PC-3 (cell line): ENCODE results near the gene GAS2. TPM values are rescaled to one million over a fixed set of nuclear protein-coding genes. Genes with fewer than 3 reads are reported as not detected.
A peak's percentile ranks its signal among the peaks of the same experiment; 100 is the strongest.

Source experiments
- ATAC-seq: fragments of 200-7000 bp; cut with Tn5 transposase; 2 replicates; pipeline ENCODE4 v1.9.1; 2020; ENCODE audit warnings: mild to moderate bottlenecking, moderate library complexity
- BruUV-seq: library from RNA; stranded (reverse); fragments of 400-500 nt; replicated peaks from 2 replicates; lab custom pipeline; 2021; lab: Mats Ljungman, UMichigan
- CTCF ChIA-PET: fragments of 300-600 bp; sonication (Branson Sonifier 250); formaldehyde crosslinking; loops from one replicate; lab custom pipeline; 2022; ENCODE audit warnings: antibody characterized with exemption; lab: Charles Lee
- POLR2A ChIA-PET: fragments of 300-600 bp; sonication (Branson Sonifier 250); formaldehyde crosslinking; loops from one replicate; lab custom pipeline; 2022; ENCODE audit warnings: antibody characterized with exemption; ENCODE audit not compliant: unreplicated experiment; lab: Charles Lee
- DNase-seq: peaks from one replicate; pipeline ENCODE4 v3.0.0-alpha.2; 2015
- H2AFZ ChIP-seq: fragments of 300-600 bp; sonication (generic); 2 replicates; pipeline ENCODE4 v1.6.0; 2016; ENCODE audit warnings: antibody characterized with exemption, low read length
- H3F3A ChIP-seq: fragments of 300-600 bp; sonication (generic); one replicate; pipeline ENCODE4 v1.6.0; 2017; ENCODE audit warnings: antibody characterized with exemption, low read length, control low read depth, mild to moderate bottlenecking; ENCODE audit not compliant: unreplicated experiment
- H3K27ac ChIP-seq: fragments of 300-600 bp; sonication (generic); 2 replicates; pipeline ENCODE4 v1.5.1; 2016; ENCODE audit warnings: mild to moderate bottlenecking, low read length
- H3K27me3 ChIP-seq: fragments of 300-600 bp; sonication (generic); 2 replicates; pipeline ENCODE4 v1.6.1; 2016; ENCODE audit warnings: low read length, mixed read lengths
- H3K36me3 ChIP-seq: fragments of 300-600 bp; sonication (generic); 2 replicates; pipeline ENCODE4 v1.6.1; 2016; ENCODE audit warnings: low read depth, mixed run types, low read length, mixed read lengths
- H3K4me1 ChIP-seq: fragments of 300-600 bp; sonication (generic); 2 replicates; pipeline ENCODE4 v1.5.1; 2016; ENCODE audit warnings: low read length; ENCODE audit not compliant: insufficient read depth
- H3K4me2 ChIP-seq: fragments of 300-600 bp; sonication (generic); 2 replicates; pipeline ENCODE4 v1.6.0; 2016; ENCODE audit warnings: low read length
- H3K4me3 ChIP-seq: fragments of 300-600 bp; sonication (generic); 2 replicates; pipeline ENCODE4 v1.5.1; 2016; ENCODE audit warnings: mild to moderate bottlenecking, low read length, mixed read lengths
- H3K79me2 ChIP-seq: fragments of 300-600 bp; sonication (generic); 2 replicates; pipeline ENCODE4 v1.6.1; 2017; ENCODE audit warnings: low read length, mixed read lengths
- H3K9ac ChIP-seq: fragments of 300-600 bp; sonication (generic); 2 replicates; pipeline ENCODE4 v1.6.0; 2016; ENCODE audit warnings: mild to moderate bottlenecking, low read length
- H3K9me2 ChIP-seq: fragments of 300-600 bp; sonication (generic); replicated peaks from 2 replicates; pipeline ENCODE4 v1.6.1; 2016; ENCODE audit warnings: mixed run types, low read length, mixed read lengths
- H3K9me3 ChIP-seq: fragments of 300-600 bp; sonication (generic); 2 replicates; pipeline ENCODE4 v1.6.1; 2016; ENCODE audit warnings: low read length, mixed read lengths
- H4K20me1 ChIP-seq: fragments of 300-600 bp; sonication (generic); 2 replicates; pipeline ENCODE4 v1.6.1; 2016; ENCODE audit warnings: low read length, mixed read lengths
- EZH2 ChIP-seq: fragments of 300-600 bp; sonication (generic); IDR thresholded peaks from one replicate; pipeline ENCODE4 v1.6.1; 2017; ENCODE audit warnings: antibody characterized with exemption, mild to moderate bottlenecking, low read length; ENCODE audit not compliant: unreplicated experiment
- EZH2phosphoT487 ChIP-seq: fragments of 300-600 bp; sonication (generic); IDR thresholded peaks from 2 replicates; pipeline ENCODE4 v1.6.1; 2018; ENCODE audit warnings: mild to moderate bottlenecking, antibody characterized with exemption, low read length, borderline replicate concordance
- intact Hi-C: fragments of 100-400 bp; cut with micrococcal nuclease; formaldehyde crosslinking; loops from 2 replicates; pipeline ENCODE4 v1.9.0; 2023
- total RNA-seq: library from RNA; depleted of rRNA; stranded (reverse); fragments of >200 nt; gene quantifications from 2 replicates; pipeline ENCODE4 v1.2.3, GENCODE V29; 2014
- TF ChIP-seq, protein P1 (sequence below): fragments of 300-600 bp; sonication (generic); conservative IDR thresholded peaks from 2 replicates; pipeline ENCODE4 v1.5.1; 2017; ENCODE audit warnings: antibody characterized with exemption, low read depth, mild to moderate bottlenecking, low read length

The GAS2 gene
- total RNA-seq, 1 experiment from 2014 or later: not detected

DNA sequence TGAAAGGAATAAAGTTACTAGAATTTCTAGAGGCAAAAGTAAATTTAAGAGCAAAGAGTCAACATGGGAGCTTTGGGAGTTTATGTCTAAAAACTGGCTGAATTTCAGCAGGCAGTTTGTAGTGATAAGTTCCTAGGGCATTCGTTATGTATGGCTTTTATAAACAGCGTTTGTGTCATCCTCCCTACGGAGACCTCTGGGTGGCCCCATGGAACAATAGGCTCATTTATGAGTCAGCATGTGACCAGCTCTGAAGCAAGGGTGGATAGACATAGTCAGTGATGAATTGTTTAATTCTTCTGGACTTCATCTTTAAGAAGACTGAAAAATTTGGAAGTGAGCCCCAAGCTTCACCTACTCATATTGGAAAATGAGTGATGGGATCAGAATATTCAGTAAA, 126.1 kb downstream of the GAS2 start:
- BruUV-seq: no TSS peak
- Histone ChIP-seq H3K4me2 (no peak overlapping the region), H4K20me1 (no peaks in the 10 kb centered on the region), H3K79me2 (no peaks in the 10 kb centered on the region), H3K27ac (peak overlapping the region; percentile 26), H2AFZ (no peak overlapping the region), H3K4me1 (peaks cover 14% of the 10 kb centered on the region), H3K9me3 (no peaks in the 10 kb centered on the region), H3K4me3 (no peak overlapping the region), H3K36me3 (no peaks in the 10 kb centered on the region), H3K27me3 (no peaks in the 10 kb centered on the region), H3K9ac (no peak overlapping the region), H3F3A (no peaks in the 10 kb centered on the region), H3K9me2 (no peaks in the 10 kb centered on the region)
- TF ChIP-seq EZH2phosphoT487: no peak
- TF ChIP-seq EZH2: no peak
- TF ChIP-seq, protein P1, sequence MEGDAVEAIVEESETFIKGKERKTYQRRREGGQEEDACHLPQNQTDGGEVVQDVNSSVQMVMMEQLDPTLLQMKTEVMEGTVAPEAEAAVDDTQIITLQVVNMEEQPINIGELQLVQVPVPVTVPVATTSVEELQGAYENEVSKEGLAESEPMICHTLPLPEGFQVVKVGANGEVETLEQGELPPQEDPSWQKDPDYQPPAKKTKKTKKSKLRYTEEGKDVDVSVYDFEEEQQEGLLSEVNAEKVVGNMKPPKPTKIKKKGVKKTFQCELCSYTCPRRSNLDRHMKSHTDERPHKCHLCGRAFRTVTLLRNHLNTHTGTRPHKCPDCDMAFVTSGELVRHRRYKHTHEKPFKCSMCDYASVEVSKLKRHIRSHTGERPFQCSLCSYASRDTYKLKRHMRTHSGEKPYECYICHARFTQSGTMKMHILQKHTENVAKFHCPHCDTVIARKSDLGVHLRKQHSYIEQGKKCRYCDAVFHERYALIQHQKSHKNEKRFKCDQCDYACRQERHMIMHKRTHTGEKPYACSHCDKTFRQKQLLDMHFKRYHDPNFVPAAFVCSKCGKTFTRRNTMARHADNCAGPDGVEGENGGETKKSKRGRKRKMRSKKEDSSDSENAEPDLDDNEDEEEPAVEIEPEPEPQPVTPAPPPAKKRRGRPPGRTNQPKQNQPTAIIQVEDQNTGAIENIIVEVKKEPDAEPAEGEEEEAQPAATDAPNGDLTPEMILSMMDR: no peak
- intact Hi-C loops: no loop called here
- ATAC-seq: peak; percentile 99
- ChIA-PET POLR2A (no interaction called here), CTCF (interaction anchor here (0.8 kb wide), 1 partner anchor 37 kb away, joined by 13 read pairs; the partner anchor contains the start of gene SVIP)
- peak; percentile 78 for DNase-seq

DNA sequence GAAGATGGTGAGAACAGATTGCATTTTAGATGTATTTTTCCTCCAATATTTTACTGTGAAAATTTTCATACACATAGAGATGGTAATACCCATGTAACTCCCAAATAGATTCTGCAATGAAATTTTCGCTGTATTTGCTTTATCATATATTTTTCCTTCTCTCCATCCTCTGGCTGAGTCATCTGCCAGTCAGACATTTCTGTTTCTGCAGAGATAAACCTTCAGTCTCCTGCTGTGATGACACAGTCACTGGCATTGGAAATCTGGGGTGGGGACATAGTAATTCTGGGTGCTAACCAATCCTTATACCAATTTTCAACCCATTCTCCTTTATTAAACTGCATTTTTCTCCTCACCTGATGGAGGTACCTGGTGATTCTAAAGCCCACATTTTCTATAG, 129.5 kb downstream of the GAS2 start:
- CTCF ChIA-PET: no interaction called here
- BruUV-seq: no TSS peak
- H4K20me1 ChIP-seq: no peaks in the 10 kb centered on the region
- no peaks in the 10 kb centered on the region for H3K36me3 ChIP-seq
- DNase-seq (peak; percentile 35), ATAC-seq (peak; percentile 14; the same call in 1 of the 2 replicates)
- H3K4me1 ChIP-seq: peaks cover 14% of the 10 kb centered on the region
- no peak overlapping the region for H3K4me2 ChIP-seq
- TF ChIP-seq, protein P1: no peak
- no peak for TF ChIP-seq EZH2
- no peak for TF ChIP-seq EZH2phosphoT487
- POLR2A ChIA-PET: no interaction called here
- no peak overlapping the region for H3K27ac ChIP-seq
- H3F3A ChIP-seq: no peaks in the 10 kb centered on the region
- H3K9me3 ChIP-seq: no peaks in the 10 kb centered on the region
- intact Hi-C loops: no loop called here
- no peaks in the 10 kb centered on the region for H3K9me2 ChIP-seq
- no peak overlapping the region for H2AFZ ChIP-seq
- no peak overlapping the region for H3K4me3 ChIP-seq
- H3K27me3 ChIP-seq: no peaks in the 10 kb centered on the region
- no peaks in the 10 kb centered on the region for H3K79me2 ChIP-seq
- no peak overlapping the region for H3K9ac ChIP-seq

DNA sequence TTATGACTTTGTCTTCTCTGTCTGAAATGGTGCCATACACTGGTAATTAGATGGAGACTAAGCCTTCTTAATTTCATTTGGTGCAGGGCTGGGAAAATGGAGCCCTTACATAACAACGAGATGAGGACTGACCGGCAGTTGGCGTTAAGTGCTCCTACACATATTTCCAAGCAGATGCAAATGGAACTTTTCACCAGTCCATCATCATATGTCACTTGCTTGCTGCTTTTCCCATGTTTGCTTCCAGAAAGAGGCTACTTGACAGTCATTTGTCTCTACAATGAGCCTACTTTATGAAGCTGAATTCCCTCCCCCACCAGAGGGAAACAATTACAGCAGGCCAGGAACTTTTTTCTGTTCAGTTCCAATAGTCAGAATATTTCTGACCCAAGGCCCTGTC, 130.6 kb downstream of the GAS2 start:
- Histone ChIP-seq H2AFZ (no peak overlapping the region), H3K27ac (no peak overlapping the region), H3K36me3 (no peaks in the 10 kb centered on the region), H3K4me3 (no peak overlapping the region), H3K9me3 (no peaks in the 10 kb centered on the region), H3K9me2 (no peaks in the 10 kb centered on the region), H3K9ac (no peak overlapping the region), H3K79me2 (no peaks in the 10 kb centered on the region), H3K4me1 (peaks cover 9% of the 10 kb centered on the region), H3F3A (no peaks in the 10 kb centered on the region), H4K20me1 (no peaks in the 10 kb centered on the region), H3K27me3 (no peaks in the 10 kb centered on the region), H3K4me2 (no peak overlapping the region)
- CTCF ChIA-PET: no interaction called here
- no TSS peak for BruUV-seq
- ATAC-seq (no peak), DNase-seq (no peak)
- TF ChIP-seq, protein P1: no peak
- no peak for TF ChIP-seq EZH2
- TF ChIP-seq EZH2phosphoT487: no peak
- intact Hi-C loops: no loop called here
- POLR2A ChIA-PET: no interaction called here
